ENCODE data around the gene TAPBP.

Gene TAPBP

DNA sequence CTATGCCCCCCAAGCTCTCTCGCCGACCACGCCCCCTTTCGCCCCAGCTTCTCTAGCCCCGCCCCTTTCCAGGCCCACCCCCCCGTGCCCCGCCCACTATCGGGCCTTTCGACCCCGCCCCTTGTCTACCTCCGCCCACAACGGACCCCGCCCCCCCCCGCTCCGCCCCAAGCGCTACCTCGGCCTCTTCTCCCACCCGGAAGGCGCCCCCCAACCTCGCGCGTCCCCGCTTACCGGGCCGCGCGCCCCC lies 3.5 kb upstream of the TAPBP start:
- no peak for DNase-seq (ENCODE audit: extremely low read depth, low read depth)
- TF ChIP-seq, protein P1, sequence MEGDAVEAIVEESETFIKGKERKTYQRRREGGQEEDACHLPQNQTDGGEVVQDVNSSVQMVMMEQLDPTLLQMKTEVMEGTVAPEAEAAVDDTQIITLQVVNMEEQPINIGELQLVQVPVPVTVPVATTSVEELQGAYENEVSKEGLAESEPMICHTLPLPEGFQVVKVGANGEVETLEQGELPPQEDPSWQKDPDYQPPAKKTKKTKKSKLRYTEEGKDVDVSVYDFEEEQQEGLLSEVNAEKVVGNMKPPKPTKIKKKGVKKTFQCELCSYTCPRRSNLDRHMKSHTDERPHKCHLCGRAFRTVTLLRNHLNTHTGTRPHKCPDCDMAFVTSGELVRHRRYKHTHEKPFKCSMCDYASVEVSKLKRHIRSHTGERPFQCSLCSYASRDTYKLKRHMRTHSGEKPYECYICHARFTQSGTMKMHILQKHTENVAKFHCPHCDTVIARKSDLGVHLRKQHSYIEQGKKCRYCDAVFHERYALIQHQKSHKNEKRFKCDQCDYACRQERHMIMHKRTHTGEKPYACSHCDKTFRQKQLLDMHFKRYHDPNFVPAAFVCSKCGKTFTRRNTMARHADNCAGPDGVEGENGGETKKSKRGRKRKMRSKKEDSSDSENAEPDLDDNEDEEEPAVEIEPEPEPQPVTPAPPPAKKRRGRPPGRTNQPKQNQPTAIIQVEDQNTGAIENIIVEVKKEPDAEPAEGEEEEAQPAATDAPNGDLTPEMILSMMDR (IDR thresholded peaks at IDR 0.05; ENCODE audit: low read depth, low read length), result no peak

DNA sequence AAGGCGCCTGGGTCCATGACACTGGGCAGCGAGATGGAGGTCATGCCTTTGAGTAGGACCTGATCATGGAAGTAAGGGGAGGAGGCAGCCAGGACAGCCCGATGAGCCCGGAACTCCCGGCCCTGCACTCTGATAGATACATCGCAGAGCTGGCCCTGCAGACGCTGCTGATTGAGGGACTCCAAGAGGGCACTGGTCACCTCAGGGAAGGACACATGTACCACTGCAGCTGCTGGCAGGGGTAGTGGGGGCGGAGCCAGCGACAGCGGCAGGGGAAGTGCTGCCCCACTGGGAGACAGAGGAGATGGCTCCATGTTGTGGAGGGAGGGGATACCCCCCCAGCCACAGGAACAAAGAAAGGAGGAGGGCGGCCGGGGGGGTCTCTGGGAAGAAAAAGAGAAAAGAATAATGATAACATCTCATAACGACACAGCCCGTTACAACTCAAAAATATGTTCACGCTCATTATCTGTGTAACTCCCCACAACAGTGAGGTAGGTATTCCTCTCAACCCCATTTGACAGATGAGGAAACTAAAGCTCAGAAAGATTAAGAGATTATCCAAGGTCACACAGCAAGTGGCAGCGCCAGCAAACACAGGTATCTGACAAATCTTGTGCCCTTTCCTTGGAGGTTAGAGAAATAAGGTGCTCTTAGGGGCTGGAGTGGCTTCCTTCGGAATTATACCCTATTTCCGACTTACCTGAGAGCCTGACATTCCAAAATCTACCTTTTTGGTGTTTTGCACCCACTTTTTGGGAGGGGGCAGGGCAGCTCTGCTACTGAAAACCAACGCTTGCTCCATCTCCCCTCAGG lies 2.9 kb upstream of the TAPBP start:
- DNase-seq (ENCODE audit: extremely low read depth, low read depth), result no peak
- TF ChIP-seq, protein P1 (IDR thresholded peaks at IDR 0.05; ENCODE audit: low read depth, low read length), result no peak

DNA sequence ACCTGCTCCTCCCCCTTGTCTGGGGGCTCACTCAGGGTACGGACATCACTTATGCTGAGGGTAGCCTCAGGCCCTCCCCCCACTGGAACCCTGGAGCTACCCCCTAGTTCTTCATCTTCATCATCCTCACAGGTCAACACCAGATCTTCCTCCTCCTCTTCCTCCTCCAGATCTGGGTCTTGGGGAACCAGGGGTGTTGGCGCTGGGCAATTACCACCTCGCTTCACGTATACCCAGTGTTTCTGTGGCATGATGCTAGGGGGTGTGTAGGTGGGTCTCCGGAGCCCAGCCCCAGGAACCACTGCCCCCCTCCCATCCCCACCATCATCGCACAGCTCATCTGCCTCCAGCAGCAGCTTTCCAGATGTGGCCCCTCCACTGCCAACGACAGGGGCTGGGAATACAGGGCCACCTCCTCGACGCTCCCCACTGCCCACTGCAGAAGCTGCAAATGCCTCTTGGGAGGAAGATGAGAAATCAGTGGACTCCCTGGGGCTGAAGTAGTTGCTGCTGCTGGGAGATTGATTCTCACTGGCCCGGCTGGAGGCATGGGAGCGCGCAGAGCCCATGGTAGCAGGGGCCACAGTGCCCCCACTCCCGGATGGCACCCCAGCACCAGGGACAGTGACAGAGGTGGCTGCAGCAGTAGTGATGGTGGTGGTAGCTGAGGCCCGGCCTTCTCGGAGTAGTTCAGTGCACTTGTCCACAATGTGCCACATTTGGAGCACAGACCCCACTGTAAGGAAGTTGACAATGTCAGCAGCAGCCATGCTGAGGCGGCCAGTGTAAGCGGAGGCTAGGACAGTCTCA lies 2.1 kb upstream of the TAPBP start:
- DNase-seq (ENCODE audit: extremely low read depth, low read depth), result no peak
- TF ChIP-seq, protein P1 (IDR thresholded peaks at IDR 0.05; ENCODE audit: low read depth, low read length), result no peak

DNA sequence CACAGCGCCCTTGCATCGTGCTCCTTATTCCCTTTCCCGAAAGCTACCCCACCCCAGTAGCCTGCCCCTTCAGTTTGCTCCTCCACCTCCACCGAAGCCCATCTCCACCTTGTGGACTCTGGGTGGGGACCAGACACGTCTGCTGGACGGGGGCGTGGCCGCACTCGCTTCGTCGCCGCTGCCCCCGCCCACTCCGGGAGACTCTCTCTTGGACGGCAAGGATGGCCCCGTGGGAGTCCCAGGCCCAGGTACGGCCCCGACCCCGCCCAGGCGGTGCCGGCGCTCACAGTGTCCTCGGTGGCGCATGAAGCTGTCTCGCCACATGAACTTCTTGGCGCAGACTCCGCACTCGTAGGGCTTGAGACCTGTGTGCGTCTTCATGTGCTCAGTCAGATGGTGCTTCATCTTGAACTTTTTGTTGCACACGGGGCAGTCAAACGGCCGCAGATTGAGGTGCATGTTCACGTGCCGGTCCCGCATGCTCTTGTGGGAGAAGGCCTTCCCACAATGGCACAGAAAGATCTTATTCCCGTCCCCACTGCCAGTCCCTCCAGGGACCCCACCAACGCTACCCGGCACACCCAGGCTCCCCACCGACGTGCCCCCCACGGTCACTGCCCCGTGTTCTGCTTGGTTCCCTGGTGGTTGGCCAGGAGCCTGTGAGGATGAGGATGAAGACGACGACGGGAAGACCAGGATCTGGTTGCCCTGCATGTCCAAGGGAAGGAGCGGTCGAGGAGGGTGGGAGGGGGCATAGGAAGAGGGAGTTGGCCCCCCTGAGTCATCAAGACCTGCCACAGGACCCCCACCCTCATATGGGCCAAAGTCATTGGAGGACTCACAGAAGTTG lies 1.3 kb upstream of the TAPBP start:
- no peak for DNase-seq (ENCODE audit: extremely low read depth, low read depth)
- TF ChIP-seq, protein P1 (IDR thresholded peaks at IDR 0.05; ENCODE audit: low read depth, low read length), result no peak

DNA sequence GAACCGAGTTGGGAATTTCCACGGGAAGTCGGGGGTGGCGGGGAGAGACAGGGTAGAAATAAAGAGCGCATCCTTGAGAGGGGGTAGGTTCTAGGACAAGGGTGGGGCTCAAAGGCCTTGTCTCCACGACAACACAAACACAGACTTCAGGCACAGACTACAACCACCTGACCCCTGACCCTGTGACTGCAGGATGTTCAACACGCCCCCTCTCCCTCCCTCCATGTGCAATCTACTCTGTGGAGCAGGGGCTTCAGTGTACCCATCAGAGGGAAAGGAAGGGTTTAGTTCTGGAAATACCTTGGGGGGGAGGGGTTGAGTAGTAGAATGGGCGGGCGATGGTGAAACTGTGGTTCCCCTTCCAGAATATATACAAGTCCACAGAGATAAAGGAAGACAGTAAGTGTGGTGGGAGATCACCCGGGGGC lies 651 bp upstream of the TAPBP start:
- TF ChIP-seq, protein P1 (IDR thresholded peaks at IDR 0.05; ENCODE audit: low read depth, low read length), result no peak
- no peak for DNase-seq (ENCODE audit: extremely low read depth, low read depth)

DNA sequence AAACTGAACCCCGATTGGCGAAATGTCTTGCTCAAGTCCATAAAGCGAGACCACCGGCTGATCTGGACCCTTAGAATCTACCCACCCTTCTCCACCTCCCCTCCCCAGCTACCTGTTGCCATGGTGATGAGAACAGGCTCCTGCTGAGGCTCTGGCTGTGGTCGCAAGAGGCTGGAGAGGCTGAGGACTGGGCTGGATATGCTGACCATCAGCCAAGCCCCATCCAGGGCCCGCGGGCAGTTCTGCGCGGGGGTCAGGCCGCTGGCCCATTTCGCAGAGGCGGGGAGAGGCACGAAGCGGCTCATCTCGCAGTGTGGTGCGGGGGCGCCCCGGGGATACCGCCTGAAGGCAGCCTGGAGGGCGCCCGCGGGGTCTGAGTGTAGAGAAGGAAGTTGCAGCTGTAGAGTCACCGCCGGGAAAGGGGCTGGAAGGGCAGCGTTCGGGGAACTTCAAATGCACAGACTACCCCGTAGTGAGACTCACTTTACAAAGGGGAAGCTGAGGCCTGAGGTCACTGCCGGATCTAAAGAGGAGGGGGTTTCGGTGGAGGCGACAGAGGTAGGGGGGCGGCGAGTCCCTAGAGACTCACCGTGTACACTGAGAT lies 671 bp downstream of the TAPBP start:
- TF ChIP-seq, protein P1 (IDR thresholded peaks at IDR 0.05; ENCODE audit: low read depth, low read length), result no peak
- no peak for DNase-seq (ENCODE audit: extremely low read depth, low read depth)
